Measurements from ENCODE around the gene CDH22.
A peak's percentile ranks its signal among the peaks of the same experiment; 100 is the strongest.

CDH22 gene

GRCh38 chr20:46354207-46354555 lies 45.9 kb upstream of the CDH22 start:
- H3K4me3 ChIP-seq (replicated peaks; ENCODE audit: low read depth, low read length), result no peak overlapping the region
- no peak for TF ChIP-seq CTCF (IDR thresholded peaks at IDR 0.05; ENCODE audit: low read length, missing control alignments)
- no peak for DNase-seq (ENCODE audit: low read depth)

GRCh38 chr20:46353500-46354206 lies 45.4 kb upstream of the CDH22 start:
- DNase-seq (ENCODE audit: low read depth), result no peak
- TF ChIP-seq CTCF (IDR thresholded peaks at IDR 0.05; ENCODE audit: low read length, missing control alignments), result no peak

GRCh38 chr20:46352370-46352938 lies 44.2 kb upstream of the CDH22 start:
- DNase-seq (ENCODE audit: low read depth), result no peak
- no peak overlapping the region for H3K4me3 ChIP-seq (replicated peaks; ENCODE audit: low read depth, low read length)
- TF ChIP-seq CTCF (IDR thresholded peaks at IDR 0.05; ENCODE audit: low read length, missing control alignments), result no peak

More at GRCh38 chr20:46353500-46354206, 45.4 kb upstream of the CDH22 start:
- H3K4me3 ChIP-seq (replicated peaks; ENCODE audit: low read depth, low read length), result no peak overlapping the region

- no peak overlapping the region for H3K4me3 ChIP-seq (replicated peaks; ENCODE audit: low read depth, low read length)
- TF ChIP-seq CTCF (IDR thresholded peaks at IDR 0.05; ENCODE audit: low read length, missing control alignments), result no peak
- DNase-seq (ENCODE audit: low read depth), result no peak
These were observed 43.2 kb upstream of the CDH22 start for GRCh38 chr20:46351357-46352058.

- H3K4me3 ChIP-seq (replicated peaks; ENCODE audit: low read depth, low read length), result no peak overlapping the region
- DNase-seq (ENCODE audit: low read depth), result no peak
- TF ChIP-seq CTCF (IDR thresholded peaks at IDR 0.05; ENCODE audit: low read length, missing control alignments), result no peak
These were observed 42.6 kb upstream of the CDH22 start for GRCh38 chr20:46350986-46351267.

GRCh38 chr20:46350201-46350985 lies 42.1 kb upstream of the CDH22 start:
- peak; percentile 86 for DNase-seq (ENCODE audit: low read depth)
- no peak overlapping the region for H3K4me3 ChIP-seq (replicated peaks; ENCODE audit: low read depth, low read length)
- TF ChIP-seq CTCF (IDR thresholded peaks at IDR 0.05; ENCODE audit: low read length, missing control alignments), result no peak

Measured in fibroblast of pulmonary artery (primary cell).